ENCODE data around the gene FRMD8. TPM values are rescaled to one million over a fixed set of nuclear protein-coding genes. Genes with fewer than 3 reads are reported as not detected.

Gene FRMD8
- total and polyA plus RNA-seq, 2 donors (not counting 3 experiments of a cell fraction or from before 2014, with no cell fraction given), result 36.4 to 53.9 TPM

GRCh38 chr11:65379698-65380459, 6.6 kb upstream of the FRMD8 start:
- ChIA-PET POLR2A (interaction anchor here (0.5 kb wide), 1 partner anchor 22 kb away, joined by 3 read pairs; no protein-coding TSS in a partner anchor), CTCF (interaction anchor here (0.5 to 3.5 kb wide), 6 partner anchors 8 to 130 kb away, joined by 3 to 38 read pairs (median 5); no protein-coding TSS in a partner anchor)
- Histone ChIP-seq H3K9ac (replicated peaks; ENCODE audit: extremely low read depth, insufficient read depth, low read length) (no peak overlapping the region), H3K4me1 (ENCODE audit: control insufficient read depth, extremely low read depth, insufficient read depth, low read length) (peaks cover 29% of the 10 kb centered on the region), H3K9me1 (replicated peaks; ENCODE audit: control insufficient read depth, extremely low read depth, insufficient read depth, low read length) (no peaks in the 10 kb centered on the region), H3K27ac (ENCODE audit: insufficient read depth, low read depth, low read length) (no peak overlapping the region), H4K20me1 (replicated peaks; ENCODE audit: control insufficient read depth, extremely low read depth, insufficient read depth, low read length) (no peaks in the 10 kb centered on the region), H3K36me3 (ENCODE audit: control insufficient read depth in 2 of 2, extremely low read depth in 1 of 2, insufficient read depth in 2 of 2, low read length in 2 of 2) (no peaks in the 10 kb centered on the region), H3K4me2 (ENCODE audit: insufficient read depth, low read length) (no peak overlapping the region), H2AFZ (ENCODE audit: low read depth, low read length) (no peak overlapping the region), H3K27me3 (ENCODE audit: control insufficient read depth in 2 of 2, insufficient read depth in 2 of 2, low read length in 2 of 2) (no peaks in the 10 kb centered on the region), H3K79me2 (ENCODE audit: control insufficient read depth, insufficient read depth, low read length) (peaks cover 2% of the 10 kb centered on the region), H3K4me3 (replicated peaks in 1 of 3; ENCODE audit: insufficient read depth in 1 of 3, low read depth in 1 of 3, low read length in 3 of 3) (no peak overlapping the region), H3K9me3 (replicated peaks; ENCODE audit: control insufficient read depth, insufficient read depth, low read length) (no peaks in the 10 kb centered on the region)
- BruUV-seq (replicated peaks), result no TSS peak
- dilution Hi-C loops (cut with MboI; ENCODE audit: extremely low pct_ligation_motif_present, low sequenced_read_pairs), result no loop called here
- FAIRE-seq, result no peak
- DNase-seq (ENCODE audit: low read depth, low spot score), result no peak
- no peak for TF ChIP-seq POLR2AphosphoS5 (IDR thresholded peaks at IDR 0.05; ENCODE audit: insufficient read depth, low read depth, low read length)
- intact Hi-C loops (cut with micrococcal nuclease), result loop anchor here (5.0 kb wide), 1 partner anchor 192 kb away; the partner anchor contains the start of genes FAM89B and ZNRD2

DNA sequence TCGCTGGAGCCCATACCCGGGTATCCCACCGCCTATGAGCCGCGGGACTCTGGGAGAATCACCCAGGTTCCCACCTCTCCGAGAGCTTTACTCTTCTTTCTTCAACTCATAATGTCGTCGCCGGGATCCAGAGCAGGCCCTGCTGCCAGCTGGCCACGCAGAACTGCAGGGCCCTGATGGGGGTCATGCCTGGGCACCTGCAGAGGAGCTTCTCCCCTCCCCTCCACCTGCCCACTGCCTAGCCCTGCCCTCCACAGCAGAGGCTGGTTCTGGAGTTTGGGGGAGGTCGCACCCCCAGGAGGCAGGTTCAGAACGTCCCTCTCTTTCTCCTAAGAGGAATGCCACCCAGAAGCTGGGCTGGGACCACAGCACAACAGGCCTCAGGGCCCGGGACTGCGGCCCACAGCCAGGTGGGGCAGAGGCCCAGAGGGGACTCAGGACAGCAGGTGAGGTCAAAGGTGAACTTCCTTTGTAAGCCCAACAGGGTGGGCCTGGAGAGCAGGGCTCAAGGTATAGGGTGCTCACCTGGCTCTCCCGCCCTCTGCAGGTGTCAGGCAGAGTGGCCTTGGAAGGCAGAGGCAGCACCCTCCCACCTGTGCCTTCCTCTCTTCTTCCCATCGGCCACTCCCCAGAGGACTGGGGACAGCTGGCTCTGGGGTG, 5.8 kb upstream of the FRMD8 start:
- intact Hi-C loops (cut with micrococcal nuclease), result loop anchor here (5.0 kb wide), 1 partner anchor 192 kb away; the partner anchor contains the start of genes FAM89B and ZNRD2

More for the DNA sequence above, 5.8 kb upstream of the FRMD8 start:
- Histone ChIP-seq H3K79me2 (ENCODE audit: control insufficient read depth, insufficient read depth, low read length) (peaks cover 2% of the 10 kb centered on the region), H3K9me3 (replicated peaks; ENCODE audit: control insufficient read depth, insufficient read depth, low read length) (no peaks in the 10 kb centered on the region), H3K4me1 (ENCODE audit: control insufficient read depth, extremely low read depth, insufficient read depth, low read length) (peaks cover 35% of the 10 kb centered on the region), H3K9me1 (replicated peaks; ENCODE audit: control insufficient read depth, extremely low read depth, insufficient read depth, low read length) (no peaks in the 10 kb centered on the region), H3K36me3 (ENCODE audit: control insufficient read depth in 2 of 2, extremely low read depth in 1 of 2, insufficient read depth in 2 of 2, low read length in 2 of 2) (no peaks in the 10 kb centered on the region), H3K4me2 (ENCODE audit: insufficient read depth, low read length) (no peak overlapping the region), H3K4me3 (replicated peaks in 1 of 3; ENCODE audit: insufficient read depth in 1 of 3, low read depth in 1 of 3, low read length in 3 of 3) (no peak overlapping the region), H3K9ac (replicated peaks; ENCODE audit: extremely low read depth, insufficient read depth, low read length) (no peak overlapping the region), H4K20me1 (replicated peaks; ENCODE audit: control insufficient read depth, extremely low read depth, insufficient read depth, low read length) (no peaks in the 10 kb centered on the region), H2AFZ (ENCODE audit: low read depth, low read length) (no peak overlapping the region), H3K27ac (ENCODE audit: insufficient read depth, low read depth, low read length) (no peak overlapping the region), H3K27me3 (ENCODE audit: control insufficient read depth in 2 of 2, insufficient read depth in 2 of 2, low read length in 2 of 2) (no peaks in the 10 kb centered on the region)
- CTCF ChIA-PET, result interaction anchor here (0.5 to 3.5 kb wide), 5 partner anchors 8 to 130 kb away, joined by 3 to 38 read pairs (median 5); no protein-coding TSS in a partner anchor
- TF ChIP-seq POLR2AphosphoS5 (IDR thresholded peaks at IDR 0.05; ENCODE audit: insufficient read depth, low read depth, low read length) (no peak), FOS (IDR thresholded peaks at IDR 0.05; ENCODE audit: borderline replicate concordance, insufficient read depth, low read length) (no peak), GATA2 (IDR thresholded peaks at IDR 0.05; ENCODE audit: insufficient read depth, insufficient read length, low read depth, low read length) (no peak), MAX (IDR thresholded peaks at IDR 0.05; ENCODE audit: insufficient read depth, insufficient read length) (no peak), CTCF (IDR thresholded peaks at IDR 0.05; ENCODE audit: extremely low read depth in 1 of 2, insufficient read depth in 1 of 2, low read depth in 1 of 2, low read length in 2 of 2) (no peak), MYC (IDR thresholded peaks at IDR 0.05; ENCODE audit: low read depth, low read length) (no peak), POLR2A (IDR thresholded peaks at IDR 0.05; ENCODE audit: low read depth, low read length) (no peak), EZH2 (IDR thresholded peaks at IDR 0.05; ENCODE audit: borderline replicate concordance, low read depth, low read length, severe bottlenecking) (no peak), JUN (IDR thresholded peaks at IDR 0.05; ENCODE audit: borderline replicate concordance, insufficient read depth, insufficient read length, low read depth) (no peak)
- DNase-seq (ENCODE audit: low read depth, low spot score) (no peak), FAIRE-seq (no peak)
- POLR2A ChIA-PET, result no interaction called here
- no TSS peak for BruUV-seq (replicated peaks)
- dilution Hi-C loops (cut with MboI; ENCODE audit: extremely low pct_ligation_motif_present, low sequenced_read_pairs), result no loop called here
